GM19193 (cell line): Measurements from ENCODE around the gene MEGF11.

Source experiments
- POLR2A ChIP-seq: IDR thresholded peaks from 4 replicates; pipeline ENCODE4 v1.6.1; 2011; ENCODE audit not compliant: insufficient read depth, insufficient read length; ENCODE audit errors: extremely low read depth

The MEGF11 gene

DNA sequence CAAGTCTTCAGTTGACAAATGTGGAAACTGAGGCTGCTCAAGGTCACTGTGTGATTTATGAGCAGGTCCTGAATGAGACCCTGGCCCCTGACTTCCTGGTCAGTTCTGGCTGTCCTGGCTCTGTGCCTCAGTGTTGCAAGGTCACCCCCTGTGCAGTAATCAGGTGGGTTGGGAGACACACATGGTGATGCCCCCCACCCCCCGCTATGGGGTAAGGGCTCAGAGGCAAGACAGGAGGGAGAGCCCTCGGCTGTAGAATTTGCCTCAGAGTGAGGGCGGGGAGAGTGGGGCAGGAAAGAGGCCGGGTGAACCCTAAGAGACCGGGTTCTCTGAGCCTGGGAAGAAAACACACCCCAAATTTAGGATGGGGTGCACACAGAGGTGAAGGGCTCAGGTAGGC lies 98.5 kb downstream of the MEGF11 start:
- TF ChIP-seq POLR2A, result no peak

GRCh38 chr15:66154581-66154980 lies 99.0 kb downstream of the MEGF11 start:
- TF ChIP-seq POLR2A, result no peak

DNA sequence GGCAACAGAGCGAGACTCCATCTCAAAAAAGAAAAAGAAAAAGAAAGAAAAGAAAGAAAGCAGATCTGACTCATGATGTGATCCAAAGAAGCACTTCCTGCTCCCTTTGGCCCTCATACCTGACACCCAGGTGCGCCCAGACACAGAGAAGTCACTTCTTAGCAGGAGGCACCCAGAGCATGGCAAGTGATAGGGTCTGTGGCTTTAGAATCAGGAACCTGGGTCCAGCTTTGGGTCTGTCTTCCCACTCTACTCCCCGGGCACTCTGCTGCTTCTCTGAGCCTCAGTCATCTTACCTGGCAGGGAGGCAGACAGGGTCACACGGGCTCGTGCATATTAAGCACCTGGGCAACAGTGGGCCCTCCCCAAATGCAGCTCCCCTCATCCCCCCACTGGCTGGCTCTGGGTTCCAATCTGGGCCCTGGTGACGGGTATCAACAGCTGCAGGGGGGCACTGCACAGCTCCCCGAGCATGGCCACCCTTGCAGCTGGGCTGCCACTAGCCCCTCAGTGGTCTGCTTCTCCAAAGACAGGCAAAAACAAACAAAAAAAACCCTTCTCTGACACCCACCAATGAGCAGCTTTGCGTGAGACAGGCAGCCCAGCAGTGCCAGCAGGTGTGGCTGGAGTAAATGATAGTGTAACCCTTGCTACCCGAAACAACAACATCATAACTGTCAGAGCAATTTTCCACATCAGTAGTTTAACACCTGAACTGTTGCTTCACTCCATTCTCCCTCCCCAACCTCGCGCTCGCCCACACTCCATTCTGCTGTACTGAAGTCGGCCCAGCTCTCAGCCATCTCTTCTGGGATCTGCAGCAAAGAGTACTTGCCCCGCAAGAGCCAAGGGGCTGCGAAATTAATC lies 99.8 kb downstream of the MEGF11 start:
- TF ChIP-seq POLR2A, result no peak

- no peak for TF ChIP-seq POLR2A
These were observed 100.9 kb downstream of the MEGF11 start for GRCh38 chr15:66152650-66153049.

DNA sequence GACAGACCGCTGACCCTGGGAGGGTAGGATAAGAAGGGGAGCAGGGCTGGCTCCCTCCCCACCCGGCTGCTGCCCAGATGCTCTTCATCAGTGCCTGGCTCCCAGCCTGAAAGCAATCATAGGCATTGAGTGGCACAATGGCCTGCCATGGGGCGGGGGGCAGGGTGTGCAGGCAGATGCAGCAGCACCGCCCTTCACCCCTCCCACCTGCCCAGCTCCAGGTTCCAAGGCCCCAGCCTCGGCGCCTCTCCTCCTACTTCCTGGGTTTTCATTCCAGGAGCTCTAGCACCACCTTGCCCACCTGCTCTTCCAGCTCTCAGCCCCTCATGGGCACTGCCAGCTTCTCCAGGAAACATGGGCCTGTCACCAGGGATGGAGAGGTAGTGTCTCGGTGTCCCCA lies 101.7 kb downstream of the MEGF11 start:
- no peak for TF ChIP-seq POLR2A

DNA sequence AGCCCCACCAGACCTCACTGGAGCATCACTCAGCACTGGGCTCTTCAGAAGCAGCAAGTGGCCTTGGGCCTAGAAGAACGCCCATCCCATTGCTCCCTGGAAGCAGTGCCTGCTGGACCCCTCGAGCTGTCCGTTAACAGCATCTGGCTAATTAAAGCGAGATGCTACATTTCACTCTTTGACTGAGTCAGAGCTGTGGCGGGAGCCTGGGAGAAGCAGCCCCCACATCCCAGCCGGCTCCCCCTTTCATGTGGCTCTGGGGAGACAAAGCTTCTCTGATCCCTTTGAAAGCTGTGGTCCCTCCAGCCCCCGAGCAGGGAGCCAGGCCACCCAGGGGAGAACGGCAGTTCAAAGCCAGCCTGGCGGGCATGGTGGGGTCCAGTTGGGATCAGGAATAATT lies 103.7 kb downstream of the MEGF11 start:
- TF ChIP-seq POLR2A, result no peak

DNA sequence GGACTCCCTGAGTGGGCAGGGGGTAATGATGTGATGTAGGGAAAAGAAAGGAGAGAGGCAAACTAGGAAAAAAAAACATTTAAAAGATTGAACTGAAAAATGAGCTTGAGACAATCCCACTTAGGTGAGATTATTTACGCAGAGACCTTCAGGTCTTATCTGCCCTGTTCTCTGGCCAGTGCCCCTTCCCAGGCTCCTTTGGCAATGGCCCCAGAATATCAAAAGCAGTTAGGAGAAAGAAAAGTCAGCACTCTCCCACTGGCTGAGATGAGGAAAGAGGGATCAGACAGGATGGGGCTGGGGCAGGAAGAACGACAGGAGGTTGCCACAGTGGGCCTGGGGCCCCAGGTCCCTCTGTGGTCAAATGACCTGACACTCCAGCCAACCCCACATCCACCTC lies 105.4 kb downstream of the MEGF11 start:
- TF ChIP-seq POLR2A, result no peak

- TF ChIP-seq POLR2A, result no peak
These were observed 106.1 kb downstream of the MEGF11 start for GRCh38 chr15:66147440-66147839.

- no peak for TF ChIP-seq POLR2A
These were observed 107.8 kb downstream of the MEGF11 start for GRCh38 chr15:66145726-66146182.

DNA sequence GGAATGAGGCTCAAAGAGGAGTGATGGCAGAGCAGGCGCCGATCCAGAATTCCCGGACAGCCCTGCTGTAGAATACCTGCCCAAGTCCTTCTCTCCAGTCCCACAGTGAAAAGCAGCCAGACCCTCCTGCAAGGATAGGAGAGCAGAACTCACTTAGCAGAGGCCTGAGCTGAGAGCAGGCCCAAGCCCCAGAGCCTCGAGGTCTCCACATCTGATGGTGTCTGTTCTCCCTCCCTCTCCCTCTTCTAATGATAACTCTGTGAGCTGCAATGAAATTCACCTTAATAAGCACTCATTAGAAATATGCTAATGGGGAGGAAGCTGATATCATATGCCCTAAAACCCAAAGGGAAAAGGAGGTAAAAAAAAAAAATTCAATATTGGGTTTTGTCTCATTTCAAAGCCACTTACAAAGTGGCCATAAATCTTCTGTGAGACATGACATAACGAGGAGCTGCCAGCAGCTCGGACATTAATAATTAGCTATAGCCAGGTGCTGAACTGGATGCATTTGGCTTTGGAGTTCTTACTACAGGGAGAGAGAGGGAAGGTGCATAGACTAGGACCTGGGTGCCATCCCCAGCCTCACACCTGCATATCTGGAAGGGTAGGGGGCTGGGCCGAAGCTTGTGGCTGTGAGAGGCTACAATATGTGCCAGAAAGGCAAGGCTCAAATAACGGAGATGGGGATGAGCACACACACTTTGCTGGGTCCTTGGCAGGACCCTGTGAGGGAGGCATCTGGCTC lies 108.4 kb downstream of the MEGF11 start:
- no peak for TF ChIP-seq POLR2A

GRCh38 chr15:66142285-66142684 lies 111.3 kb downstream of the MEGF11 start:
- TF ChIP-seq POLR2A, result no peak

GRCh38 chr15:66139591-66140207 lies 113.9 kb downstream of the MEGF11 start:
- TF ChIP-seq POLR2A, result no peak

- no peak for TF ChIP-seq POLR2A
These were observed 114.5 kb downstream of the MEGF11 start for GRCh38 chr15:66138892-66139590.

- no peak for TF ChIP-seq POLR2A
These were observed 115.3 kb downstream of the MEGF11 start for GRCh38 chr15:66138096-66138783.
